Measurements from ENCODE around the gene ARHGEF16.

GRCh38 chr1:3408751-3409266 is 45.7 kb upstream of the ARHGEF16 start:
- no peak for TF ChIP-seq CTCF (IDR thresholded peaks at IDR 0.05)
- TF ChIP-seq EZH2phosphoT487 (IDR thresholded peaks at IDR 0.05): no peak
- no peak for TF ChIP-seq EZH2 (IDR thresholded peaks at IDR 0.05)
